Measurements from ENCODE around the gene PHACTR3.

PHACTR3 gene

DNA sequence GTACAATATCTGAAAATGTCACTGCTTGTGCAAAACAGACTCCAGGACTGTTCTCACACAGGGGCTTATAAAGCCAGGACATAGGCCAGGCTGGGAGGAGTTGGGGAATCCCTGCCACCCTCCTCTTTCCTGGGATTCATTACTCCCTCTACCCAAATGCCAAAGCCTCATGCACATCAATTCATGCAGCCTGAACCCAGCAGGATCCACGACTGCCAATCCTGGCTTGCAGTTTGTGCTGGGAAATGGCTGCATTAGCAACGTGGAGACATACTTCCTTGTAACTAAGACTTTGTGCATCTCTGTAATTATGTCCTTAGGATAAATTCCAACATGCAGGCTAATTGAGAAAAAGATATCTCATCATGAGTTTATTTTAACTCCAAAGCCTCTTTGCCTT is 185.3 kb downstream of the PHACTR3 start:
- DNase-seq (ENCODE audit: low read depth), result no peak
- TF ChIP-seq CTCF (IDR thresholded peaks at IDR 0.05; ENCODE audit: low read depth, low read length, missing control alignments), result no peak
- H3K4me3 ChIP-seq (ENCODE audit: low read depth, low read length), result no peak overlapping the region

DNA sequence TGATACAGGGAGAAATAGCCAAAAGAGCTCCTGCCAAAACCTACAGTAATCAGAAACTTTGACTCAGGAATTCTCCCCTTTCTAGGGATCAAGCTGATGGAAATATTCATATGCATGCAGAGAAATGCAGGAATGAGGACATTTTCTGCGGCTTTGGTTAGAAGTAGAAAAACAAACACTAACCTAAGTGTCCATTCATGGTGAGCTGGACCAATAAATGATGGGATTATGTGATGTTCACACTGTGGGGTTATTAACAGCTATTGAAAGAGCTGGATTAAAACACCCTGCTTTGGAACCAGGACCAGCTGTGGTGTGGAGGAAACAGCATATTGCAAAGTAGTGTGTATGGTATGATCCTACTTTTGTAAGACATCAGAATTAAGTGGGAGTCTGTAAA is 186.0 kb downstream of the PHACTR3 start:
- H3K4me3 ChIP-seq (ENCODE audit: low read depth, low read length), result no peak overlapping the region
- no peak for DNase-seq (ENCODE audit: low read depth)
- TF ChIP-seq CTCF (IDR thresholded peaks at IDR 0.05; ENCODE audit: low read depth, low read length, missing control alignments), result no peak

- DNase-seq (ENCODE audit: low read depth), result no peak
- TF ChIP-seq CTCF (IDR thresholded peaks at IDR 0.05; ENCODE audit: low read depth, low read length, missing control alignments), result no peak
- H3K4me3 ChIP-seq (ENCODE audit: low read depth, low read length), result no peak overlapping the region
These were observed 188.0 kb downstream of the PHACTR3 start for GRCh38 chr20:59792300-59792699.

GRCh38 chr20:59794555-59794954 is 190.2 kb downstream of the PHACTR3 start:
- TF ChIP-seq CTCF (IDR thresholded peaks at IDR 0.05; ENCODE audit: low read depth, low read length, missing control alignments), result no peak
- no peak overlapping the region for H3K4me3 ChIP-seq (ENCODE audit: low read depth, low read length)
- no peak for DNase-seq (ENCODE audit: low read depth)

DNA sequence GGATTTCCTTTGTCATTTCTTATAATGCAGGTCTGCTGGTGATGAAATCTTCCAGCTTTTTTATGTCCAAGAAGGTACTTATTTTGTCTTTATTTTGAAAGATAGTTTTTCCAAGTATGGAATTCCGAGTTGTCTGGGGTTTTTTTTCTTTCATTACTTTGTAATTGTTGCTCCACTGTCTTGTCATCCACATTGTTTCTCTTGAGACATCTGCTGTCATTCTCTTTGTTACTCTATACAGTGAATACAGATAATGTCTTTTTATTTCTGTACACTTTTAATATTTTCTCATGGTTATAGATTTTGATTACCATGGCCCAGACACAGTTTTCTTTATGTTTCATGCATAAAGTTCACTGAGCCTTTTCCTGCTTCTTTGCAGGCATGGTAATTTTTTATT is 196.0 kb downstream of the PHACTR3 start:
- DNase-seq (ENCODE audit: low read depth), result no peak
- no peak overlapping the region for H3K4me3 ChIP-seq (ENCODE audit: low read depth, low read length)
- TF ChIP-seq CTCF (IDR thresholded peaks at IDR 0.05; ENCODE audit: low read depth, low read length, missing control alignments), result no peak

DNA sequence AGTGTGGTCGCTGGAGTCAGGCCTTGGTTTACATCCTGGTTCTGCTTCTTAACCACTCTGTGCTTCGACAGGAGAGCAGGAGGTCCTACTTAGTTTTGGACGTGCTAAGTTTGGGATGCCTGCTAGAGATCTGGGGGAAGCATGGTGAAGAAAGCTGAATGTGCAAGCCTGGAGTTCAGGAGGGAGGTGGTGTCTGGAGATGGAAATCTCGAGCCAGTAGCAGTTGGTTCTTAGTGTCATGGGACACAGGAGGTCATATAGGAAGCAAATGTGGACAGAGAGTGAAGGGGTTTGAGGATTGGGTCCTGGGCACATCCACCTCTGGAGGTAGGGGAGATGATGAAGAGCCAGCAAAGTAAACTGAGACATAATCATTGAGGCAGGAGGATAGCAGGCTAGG is 197.7 kb downstream of the PHACTR3 start:
- TF ChIP-seq CTCF (IDR thresholded peaks at IDR 0.05; ENCODE audit: low read depth, low read length, missing control alignments), result no peak
- H3K4me3 ChIP-seq (ENCODE audit: low read depth, low read length), result no peak overlapping the region
- DNase-seq (ENCODE audit: low read depth), result no peak

- TF ChIP-seq CTCF (IDR thresholded peaks at IDR 0.05; ENCODE audit: low read depth, low read length, missing control alignments), result no peak
- no peak for DNase-seq (ENCODE audit: low read depth)
- no peak overlapping the region for H3K4me3 ChIP-seq (ENCODE audit: low read depth, low read length)
These were observed 198.3 kb downstream of the PHACTR3 start for GRCh38 chr20:59802471-59803221.

Measured in GM12864 (cell line).